Measurements from ENCODE around the gene NCS1.

NCS1 gene

DNA sequence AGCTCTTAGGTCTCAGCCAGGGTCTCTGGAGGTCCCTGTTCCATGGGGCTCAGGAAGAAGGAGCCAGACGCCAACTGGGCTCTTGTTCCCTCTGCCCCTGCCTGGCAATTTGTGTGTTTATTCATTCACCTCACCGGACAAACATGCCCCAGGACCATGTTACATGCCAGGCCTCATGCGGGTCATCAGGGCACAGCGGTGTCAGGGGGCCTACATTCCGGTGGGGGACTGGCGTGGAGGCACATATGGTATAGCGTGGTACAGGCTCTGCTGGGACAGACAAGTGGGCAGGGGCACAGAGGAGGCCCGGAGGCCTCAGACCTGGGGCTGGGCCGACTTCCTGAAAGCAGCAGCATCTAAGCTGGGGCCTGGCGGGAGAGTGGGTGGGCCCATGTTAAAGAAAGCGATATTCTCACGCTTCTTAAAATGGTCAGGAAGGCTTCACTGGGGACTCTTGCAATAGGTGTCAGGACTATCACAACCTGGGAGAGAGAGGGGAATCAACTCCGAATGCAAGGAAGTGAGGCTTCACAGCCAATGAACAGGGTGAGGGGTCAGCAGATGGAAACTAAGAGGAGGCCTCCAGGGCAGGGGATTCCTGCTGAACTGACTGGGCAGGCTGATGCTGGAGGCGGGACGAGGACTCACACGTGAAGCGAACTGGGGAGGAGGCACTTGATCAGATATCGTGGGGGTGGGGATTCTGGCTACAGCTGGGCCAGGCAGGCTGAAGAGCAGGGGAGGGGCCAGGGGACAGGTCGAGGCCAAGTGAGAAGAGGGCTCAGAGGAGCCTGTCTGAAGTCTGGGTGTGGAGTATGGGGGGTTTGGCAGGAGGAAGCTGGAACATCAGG lies 41.9 kb downstream of the NCS1 start:
- DNase-seq (ENCODE audit: low spot score) = no peak

DNA sequence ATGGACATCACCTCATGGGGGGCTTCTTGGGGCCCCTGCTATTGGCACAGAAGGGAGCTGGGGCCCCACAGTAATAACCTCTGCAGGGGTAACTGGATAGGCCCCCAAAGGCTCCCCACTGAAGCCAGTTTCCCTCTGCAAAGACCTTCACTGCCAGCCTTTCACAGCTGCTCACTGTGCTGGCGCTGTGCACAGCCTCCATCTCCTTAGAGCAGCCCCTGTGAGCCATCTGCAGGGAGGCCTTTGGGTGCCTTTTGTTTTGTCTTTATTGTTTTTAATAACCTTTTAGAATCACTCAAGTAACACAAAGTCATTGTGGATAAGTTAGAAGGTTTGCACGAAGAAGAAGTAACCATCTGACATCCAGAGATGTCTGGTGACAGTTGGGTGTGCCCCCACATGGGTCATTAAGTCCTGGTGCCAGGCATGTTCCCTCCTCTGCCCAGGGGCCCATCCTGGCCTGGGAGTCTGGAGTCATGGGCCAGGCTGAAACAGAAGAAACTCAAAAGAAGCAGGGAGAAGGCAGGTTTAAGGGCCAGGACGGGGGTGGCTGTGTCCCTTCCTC lies 42.7 kb downstream of the NCS1 start:
- no peak for DNase-seq (ENCODE audit: low spot score)

DNA sequence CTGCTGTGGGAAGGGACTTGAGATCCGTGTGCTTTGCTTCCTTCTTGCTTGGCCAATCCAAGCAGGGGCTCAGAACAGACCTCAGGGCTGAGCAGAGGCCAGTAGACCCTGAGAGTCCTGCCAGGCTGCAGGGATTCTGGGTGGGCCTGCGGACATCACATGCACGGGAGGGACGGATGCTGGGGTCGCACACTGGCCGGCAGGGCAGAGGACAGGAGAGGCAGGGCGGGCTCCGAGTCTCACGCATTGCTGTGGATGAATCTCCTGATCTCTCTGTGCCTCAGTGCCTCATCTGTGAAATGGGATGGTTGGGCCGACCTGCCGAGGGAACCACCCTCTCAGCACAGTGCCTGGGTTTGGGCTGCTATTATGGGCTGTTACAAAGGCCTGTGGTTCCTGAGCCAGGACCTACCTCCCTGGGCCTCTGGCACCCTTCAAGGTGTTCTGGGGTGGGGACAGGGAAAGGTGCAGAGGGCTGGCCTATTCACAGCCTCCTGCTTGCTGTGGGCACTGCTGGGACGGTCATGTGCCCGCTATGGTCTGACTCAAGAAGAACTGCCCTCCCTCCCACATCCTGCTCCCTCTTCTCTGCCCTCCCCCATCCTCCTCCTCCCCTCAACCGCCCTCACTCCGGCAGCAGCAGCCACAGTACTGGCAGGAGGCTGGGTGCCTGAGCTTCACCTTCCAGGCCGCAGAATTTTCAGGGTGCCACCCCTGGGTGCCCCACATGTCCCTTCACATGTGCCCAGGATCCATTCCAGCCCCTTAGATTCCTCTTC lies 43.3 kb downstream of the NCS1 start:
- DNase-seq (ENCODE audit: low spot score) = no peak

DNA sequence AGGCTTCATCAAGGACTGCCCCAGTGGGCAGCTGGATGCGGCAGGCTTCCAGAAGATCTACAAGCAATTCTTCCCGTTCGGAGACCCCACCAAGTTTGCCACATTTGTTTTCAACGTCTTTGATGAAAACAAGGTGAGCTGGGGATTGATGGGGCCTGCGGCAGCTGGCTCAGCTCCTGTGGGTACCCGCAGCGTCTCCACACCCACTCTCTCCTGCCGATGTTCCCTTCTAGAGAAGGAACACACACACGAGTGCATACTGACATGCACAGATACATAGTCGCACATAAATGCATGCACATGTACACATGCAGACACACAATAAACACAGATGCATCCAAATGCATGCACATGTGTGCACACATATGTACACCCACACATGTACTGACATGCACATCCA lies 45.6 kb downstream of the NCS1 start:
- no peak for DNase-seq (ENCODE audit: low spot score)

DNA sequence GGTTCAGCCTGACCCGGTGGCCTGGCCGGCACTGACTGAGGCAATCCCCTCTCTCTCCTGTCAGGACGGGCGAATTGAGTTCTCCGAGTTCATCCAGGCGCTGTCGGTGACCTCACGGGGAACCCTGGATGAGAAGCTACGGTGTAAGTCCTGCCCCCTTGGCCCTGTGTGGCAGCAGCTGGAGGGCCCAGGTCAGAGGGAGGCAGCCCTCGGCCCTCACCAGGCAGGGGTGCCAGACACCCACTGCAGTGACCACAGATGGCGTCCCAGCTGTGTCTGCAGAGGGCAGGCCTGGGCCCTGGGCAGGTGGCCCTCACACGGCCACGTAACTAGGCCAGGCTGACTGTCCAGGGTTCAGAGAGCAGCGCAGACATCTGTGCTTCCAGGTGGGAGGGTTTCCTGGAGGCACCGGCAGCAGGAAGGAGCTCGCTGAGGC lies 47.5 kb downstream of the NCS1 start:
- DNase-seq (ENCODE audit: low spot score) = no peak

DNA sequence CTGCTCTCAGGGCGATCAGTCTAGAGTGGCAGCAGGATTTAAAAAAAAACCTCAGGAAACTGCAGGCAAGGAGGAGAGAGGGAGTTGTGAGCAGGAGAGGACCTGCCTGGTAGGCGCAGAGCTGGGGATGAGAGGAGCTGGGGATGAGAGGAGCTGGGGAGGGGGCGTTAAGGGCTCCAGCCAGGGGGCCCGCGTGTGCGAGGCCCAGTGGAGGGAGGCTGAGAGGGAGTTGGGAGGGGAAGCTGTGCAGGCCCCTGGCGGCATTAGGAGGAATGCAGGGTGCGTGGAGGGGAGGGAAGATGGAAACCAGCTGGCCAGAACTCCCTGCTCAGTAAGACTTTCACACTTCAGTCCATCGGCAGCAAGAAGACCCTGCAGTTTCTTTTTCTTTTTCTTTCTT lies 48.1 kb downstream of the NCS1 start:
- no peak for DNase-seq (ENCODE audit: low spot score)

DNA sequence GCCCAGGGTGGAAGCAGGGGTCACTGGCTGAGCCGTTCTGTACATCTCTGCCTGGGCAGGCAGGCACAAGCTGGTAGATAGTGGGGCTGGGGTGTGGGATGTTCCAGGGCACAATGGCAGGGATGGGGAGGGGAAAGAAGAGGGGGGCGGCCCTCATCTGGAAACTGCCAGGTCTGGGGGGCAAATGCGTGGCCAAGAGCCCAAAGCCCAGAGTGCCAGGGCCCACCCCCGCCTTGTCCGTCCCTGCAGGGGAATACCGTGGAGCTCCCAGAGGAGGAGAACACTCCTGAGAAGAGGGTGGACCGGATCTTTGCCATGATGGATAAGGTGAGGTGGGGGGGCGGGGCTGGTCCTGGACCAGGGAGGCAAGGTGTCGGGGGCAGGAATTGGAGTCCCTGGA lies 50.6 kb downstream of the NCS1 start:
- no peak for DNase-seq (ENCODE audit: low spot score)

DNA sequence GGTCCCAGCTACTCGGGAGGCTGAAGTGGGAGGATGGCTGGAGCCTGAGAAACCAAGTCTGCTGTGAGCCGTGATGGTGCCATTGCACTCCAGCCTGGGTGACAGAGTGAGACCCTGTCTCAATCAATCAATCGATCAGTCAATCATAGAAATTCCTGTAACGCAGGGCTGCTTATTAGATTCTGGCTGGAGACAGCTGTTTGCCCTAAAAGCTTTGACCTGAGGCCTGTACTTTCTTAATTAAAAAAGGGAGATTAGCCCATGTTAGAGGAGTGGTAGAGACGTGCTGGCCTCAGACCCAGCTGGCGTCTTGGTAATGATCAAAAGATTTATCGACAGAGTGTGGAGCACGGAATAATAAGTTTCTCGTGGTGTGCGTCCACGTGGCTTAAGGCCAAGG lies 52.9 kb downstream of the NCS1 start:
- no peak for DNase-seq (ENCODE audit: low spot score)

DNA sequence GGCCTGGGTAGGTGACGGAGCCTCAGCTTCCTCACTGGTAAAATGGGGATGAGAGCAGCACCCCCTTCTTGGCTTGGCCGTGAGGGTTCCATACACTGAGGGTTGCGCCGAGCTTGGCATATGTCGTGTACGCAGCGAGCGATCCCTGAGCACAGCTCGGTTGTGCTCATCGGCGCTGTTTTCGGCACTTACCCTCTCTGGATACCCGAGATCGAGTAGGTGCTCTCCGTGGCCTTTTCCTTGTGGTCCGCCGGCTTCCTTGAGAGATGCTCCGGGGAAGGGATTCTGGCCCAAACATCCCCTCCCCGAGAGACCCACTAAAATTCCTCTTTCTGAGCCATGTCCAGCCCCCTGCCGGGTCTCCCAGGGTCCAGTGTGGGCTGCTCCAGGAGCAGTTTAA lies 53.4 kb downstream of the NCS1 start:
- DNase-seq (ENCODE audit: low spot score) = no peak

DNA sequence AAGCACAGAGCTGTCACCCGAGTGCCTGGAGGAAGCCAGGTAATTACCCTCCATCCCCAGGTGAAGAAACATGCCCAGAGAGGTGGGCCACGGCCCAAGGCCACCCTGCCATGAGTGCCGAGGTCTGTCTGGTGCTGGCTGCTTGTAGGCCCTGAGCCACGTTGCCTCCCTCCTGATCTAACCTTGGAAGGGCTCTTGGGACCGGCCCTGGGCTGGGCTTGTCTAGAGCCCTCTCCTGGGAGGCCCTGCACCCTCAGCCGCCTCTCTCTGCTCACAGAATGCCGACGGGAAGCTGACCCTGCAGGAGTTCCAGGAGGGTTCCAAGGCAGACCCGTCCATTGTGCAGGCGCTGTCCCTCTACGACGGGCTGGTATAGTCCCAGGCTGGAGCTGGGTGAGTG lies 53.9 kb downstream of the NCS1 start:
- no peak for DNase-seq (ENCODE audit: low spot score)

DNA sequence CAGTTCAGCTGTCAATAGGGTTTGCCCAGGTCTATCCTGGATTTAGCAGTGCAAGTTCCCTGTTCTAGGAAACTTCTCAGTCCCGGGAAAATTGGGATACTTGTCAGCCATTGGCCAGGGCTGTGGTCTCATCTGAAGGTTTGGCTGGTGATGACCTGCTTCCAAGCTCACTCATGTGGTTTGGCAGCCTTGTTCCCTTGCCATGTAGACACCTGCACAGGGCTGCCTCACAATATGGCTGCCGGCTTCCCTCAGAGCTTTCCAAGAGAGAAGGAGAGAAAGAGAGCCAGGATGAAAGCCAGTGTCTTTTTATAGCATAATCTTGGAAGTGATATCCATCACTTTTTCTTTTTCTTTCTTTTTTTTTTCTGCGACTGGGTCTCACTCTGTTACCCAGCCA lies 55.6 kb downstream of the NCS1 start:
- no peak for DNase-seq (ENCODE audit: low spot score)

DNA sequence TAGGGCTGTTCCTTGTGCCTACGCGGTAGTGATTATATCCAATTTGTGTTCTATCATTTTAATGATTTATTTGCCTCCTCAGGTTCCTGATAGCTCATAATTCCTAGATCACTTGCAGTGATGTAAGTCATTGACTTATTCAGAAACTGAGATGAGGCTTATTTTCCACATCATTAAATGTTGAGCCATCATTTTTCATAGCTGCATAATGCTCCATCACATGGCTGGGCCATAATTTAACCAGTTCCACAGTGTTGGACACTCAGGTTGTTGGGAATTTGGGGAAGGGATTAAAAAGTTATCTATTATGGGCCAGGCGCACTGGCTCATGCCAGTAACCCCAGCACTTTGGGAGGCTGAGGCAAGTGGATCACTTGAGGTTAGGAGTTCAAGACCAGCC lies 57.6 kb downstream of the NCS1 start:
- DNase-seq (ENCODE audit: low spot score) = no peak

DNA sequence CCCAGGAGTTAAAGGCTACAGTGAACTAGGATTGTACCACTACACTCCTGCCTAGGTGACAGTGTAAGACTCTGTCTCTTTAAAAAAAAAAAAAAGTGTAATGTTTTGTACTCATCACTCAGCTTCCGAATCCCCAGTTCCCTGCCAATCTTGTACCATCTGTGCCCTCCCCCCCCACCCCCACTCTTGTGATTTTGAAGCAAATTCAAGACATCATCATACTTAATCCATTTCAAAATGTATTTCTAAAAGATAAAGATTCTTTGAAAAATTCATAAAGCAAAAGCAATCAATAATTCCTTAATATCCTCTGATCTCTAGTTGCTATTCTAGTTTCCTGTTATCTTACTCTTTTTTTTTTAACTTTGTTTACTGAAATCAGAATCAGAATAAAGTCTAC lies 58.4 kb downstream of the NCS1 start:
- no peak for DNase-seq (ENCODE audit: low spot score)

DNA sequence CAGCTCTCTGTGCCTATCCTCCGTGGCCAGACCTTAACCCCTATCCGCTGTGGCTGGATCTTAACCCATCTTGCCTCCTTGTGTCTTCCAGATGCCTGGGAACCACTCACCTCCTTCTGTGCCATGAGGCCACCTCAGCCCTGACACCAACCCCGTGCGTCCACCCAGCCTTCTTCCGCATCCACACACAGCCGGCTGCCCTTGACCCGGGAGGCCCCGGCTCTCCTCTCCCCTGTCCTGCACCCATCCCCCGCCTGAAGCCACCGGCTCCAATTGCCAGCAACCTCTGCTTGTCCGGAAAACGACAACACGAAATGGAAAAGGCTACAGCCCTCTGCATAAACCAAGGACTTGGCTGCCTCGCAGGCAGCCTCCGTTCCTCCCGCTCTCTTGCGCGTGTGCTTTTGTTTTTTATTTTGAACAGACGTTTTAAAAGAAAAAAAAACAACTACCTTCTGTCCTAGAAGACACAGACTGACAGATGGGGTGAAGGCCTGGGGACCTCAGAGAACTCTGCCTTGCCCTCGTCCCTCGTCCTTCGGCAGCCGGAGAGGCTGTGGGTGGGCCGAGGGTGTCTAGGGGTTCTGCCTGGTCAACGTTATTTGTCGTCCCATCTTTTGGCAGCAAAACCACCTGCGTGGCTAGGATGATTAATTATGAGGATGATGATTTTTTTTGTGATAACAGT lies 60.8 kb downstream of the NCS1 start:
- DNase-seq (ENCODE audit: low spot score) = no peak

DNA sequence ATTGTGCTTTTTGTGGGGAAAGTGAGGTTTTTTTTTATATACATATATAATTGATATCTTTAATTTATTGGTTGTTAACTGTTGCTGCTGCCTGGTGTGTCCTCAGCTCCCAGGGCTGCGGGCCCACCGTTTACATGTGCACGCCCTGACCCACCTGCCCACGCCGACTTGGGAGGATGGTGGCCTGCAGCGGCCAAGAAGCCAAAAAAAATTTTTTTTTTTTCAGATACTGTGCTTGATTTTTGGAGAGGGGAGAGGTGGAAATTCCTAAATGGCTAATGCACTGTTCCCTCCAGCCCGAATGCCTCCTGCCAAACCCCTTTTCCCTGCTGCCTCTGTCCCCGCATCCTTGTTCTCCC lies 61.4 kb downstream of the NCS1 start:
- DNase-seq (ENCODE audit: low spot score) = no peak

DNA sequence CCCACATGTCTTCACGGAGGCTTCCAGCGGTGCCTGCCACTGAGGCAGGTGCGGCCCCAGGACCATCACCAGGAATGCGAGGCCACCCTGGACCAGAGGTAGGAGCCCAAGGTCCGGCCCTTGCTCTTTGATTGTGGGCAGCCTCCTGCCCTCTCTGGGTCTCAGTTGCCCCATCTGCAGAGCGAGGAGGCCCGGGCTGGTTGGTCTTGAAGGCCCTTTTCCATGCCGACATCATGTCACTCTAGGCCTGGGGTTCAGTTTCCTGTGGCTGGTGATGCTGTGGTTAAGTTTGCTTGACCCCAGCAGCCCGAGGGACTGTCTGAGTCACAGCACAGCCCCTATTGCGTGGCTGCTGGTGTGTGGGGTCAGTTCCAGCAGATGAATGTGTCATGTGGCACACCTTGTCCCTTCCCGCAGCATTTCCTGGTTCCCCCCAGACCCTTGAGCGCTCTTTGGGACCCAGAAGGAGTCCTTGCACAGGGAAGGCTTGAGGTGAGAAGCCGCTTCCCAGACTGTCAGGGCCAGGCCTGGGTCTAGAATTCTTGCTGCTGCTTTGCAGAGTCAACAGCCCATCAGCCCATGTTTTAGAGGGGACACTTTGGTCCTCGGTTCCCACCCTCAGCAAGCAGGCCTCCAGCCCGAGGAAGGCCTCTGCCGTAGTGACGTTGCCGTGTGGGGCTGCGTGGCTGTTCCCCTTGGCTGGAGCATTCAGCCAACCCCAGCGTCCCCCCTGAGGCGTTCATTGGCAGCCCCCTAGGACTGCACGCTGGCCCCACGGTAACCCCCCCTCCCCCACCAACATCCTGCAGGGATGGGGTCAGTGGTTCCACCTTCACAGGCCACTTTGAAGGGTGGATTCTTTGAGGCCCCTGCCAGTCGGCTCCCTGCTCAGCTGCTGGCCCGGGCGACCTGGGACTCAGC lies 62.4 kb downstream of the NCS1 start:
- DNase-seq (ENCODE audit: low spot score) = no peak

DNA sequence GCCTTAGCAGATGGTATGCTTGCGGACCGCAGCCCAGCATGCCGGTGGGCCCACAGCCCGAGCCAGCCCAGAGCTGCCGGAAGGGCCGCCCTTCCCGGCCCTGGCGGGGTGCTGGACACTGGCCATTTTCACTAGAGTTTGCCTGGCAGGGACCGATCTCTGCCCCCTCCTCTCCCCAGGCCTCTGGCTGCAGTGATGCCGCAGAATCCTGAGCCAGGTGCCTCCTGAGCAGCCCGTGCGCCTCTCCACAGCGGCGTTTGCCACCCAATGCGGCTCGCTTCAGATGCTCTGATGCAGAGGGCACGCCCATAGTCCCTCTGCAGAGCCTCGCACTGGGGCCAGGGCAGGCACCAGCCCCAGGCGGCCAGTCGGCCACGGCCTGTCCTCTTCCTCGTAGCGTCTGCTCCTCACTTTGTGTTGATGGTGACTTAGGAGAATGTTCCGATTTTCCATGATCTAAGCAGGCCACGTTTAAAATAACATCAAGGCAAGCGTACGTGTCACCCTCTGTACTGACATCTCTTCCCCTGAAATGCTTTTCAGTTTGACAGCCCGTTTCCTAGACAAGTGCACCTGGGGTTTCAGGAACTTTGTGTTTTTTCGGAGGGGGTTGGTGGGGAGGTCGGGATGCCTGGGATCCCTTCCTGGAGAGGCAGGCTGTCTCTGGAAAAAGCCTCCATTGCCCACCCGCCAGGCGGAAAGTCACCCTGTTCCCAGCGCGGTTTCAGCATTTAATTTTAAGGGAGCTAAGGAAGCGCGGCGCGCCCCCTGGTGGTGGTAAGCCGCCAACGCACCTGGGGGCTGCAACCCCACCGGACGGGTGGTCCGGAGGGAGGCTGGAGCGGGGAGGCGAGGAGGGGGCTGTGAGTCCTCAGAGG lies 63.6 kb downstream of the NCS1 start:
- peak; percentile 36 for DNase-seq (ENCODE audit: low spot score)

DNA sequence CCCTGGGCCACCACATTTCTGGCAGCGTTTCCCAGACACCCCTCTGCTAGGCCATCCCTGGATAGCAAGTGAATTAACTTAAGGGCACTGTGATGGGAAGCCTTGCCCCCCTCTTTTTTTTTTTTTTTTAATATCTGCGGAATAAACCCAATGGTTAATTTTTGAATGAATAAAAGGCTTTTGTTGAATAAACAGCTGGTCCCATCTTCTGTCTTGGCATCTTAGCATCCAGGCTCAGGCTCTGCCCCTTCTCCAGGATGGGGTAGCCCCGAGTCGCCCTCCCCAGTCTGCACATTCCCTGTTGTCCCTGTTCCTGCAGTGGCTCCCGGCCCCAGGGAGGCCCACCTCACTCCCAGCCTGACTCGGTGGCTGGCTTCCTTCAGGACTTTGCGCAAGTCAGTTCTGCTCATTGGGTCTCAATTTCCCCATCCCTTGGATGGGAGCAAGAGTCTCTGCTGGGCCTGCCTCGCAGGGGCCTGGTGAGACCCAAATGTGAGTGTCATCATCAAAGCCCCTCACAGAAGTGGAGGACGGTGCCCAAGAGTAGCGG lies 64.3 kb downstream of the NCS1 start:
- no peak for DNase-seq (ENCODE audit: low spot score)

DNA sequence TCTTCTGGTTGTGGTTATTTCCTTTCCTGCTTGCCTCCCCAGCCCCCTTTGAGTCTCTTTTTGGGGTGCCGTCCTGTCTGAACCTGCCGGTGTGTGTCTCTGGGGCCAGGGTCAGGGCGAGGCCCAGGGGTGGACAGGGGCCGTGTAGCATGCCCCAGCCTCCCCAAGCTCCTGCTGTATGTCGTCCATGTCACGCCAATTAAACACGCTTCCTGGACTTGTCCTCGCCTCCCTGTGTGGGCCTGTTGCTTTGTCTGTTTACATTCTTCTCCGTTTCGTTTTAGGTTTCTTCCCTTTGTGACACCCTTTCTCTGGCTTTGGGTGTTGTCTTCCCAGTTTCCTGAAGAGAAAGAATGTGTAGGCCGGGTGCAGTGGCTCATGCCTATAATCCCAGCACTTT lies 64.9 kb downstream of the NCS1 start:
- no peak for DNase-seq (ENCODE audit: low spot score)
